ENCODE measurements around the gene MUC6. TPM values are rescaled to one million over a fixed set of nuclear protein-coding genes. Genes with fewer than 3 reads are reported as not detected.

Gene MUC6
- total RNA-seq: not detected

GRCh38 chr11:1036303-1036923, at the start of gene MUC6:
Gene MUC6 (minus strand): TSS chr11:1036718. CDS start chr11:1036655, 63 bp downstream.
- no peaks in the 10 kb centered on the region for H3K9me3 ChIP-seq
- no peak within 1 kb of the TSS for H3K4me3 ChIP-seq
- TF ChIP-seq POLR2AphosphoS5 (IDR thresholded peaks at IDR 0.05) (no peak), EP300 (IDR thresholded peaks at IDR 0.05) (no peak), POLR2A (IDR thresholded peaks at IDR 0.05; ENCODE audit: low read depth) (no peak), CTCF (IDR thresholded peaks at IDR 0.05) (no peak)
- peaks cover 0 to 51% (median 6%) of the 10 kb centered on the region in 4 donors for H3K27me3 ChIP-seq
- H3K27ac ChIP-seq (replicated peaks in 1 of 4): no peak within 1 kb of the TSS
- DNase-seq (ENCODE audit: extremely low spot score): no peak
- intact Hi-C loops (cut with DNase I): no loop called here
- H3K4me1 ChIP-seq: peaks cover 0 to 7% (median 0%) of the 10 kb centered on the region in 4 donors
- 76% methylated on average over 3 of the region's 42 CpGs for WGBS
- H3K36me3 ChIP-seq: no peaks in the 10 kb centered on the region

GRCh38 chr11:1085440-1086170, 49.1 kb upstream of the MUC6 start:
- intact Hi-C loops (cut with DNase I): no loop called here
- no peak for DNase-seq (ENCODE audit: extremely low spot score)
- Histone ChIP-seq H3K9me3 (no peaks in the 10 kb centered on the region), H3K27ac (replicated peaks in 1 of 4) (no peak overlapping the region), H3K27me3 (peaks cover 0 to 45% (median 0%) of the 10 kb centered on the region in 4 donors), H3K4me1 (no peaks in the 10 kb centered on the region), H3K36me3 (no peaks in the 10 kb centered on the region), H3K4me3 (no peak overlapping the region)
- WGBS: 79% methylated on average over 21 of the region's 26 CpGs
- TF ChIP-seq CTCF (IDR thresholded peaks at IDR 0.05): no peak
- TF ChIP-seq POLR2A (IDR thresholded peaks at IDR 0.05; ENCODE audit: low read depth): no peak
- no peak for TF ChIP-seq EP300 (IDR thresholded peaks at IDR 0.05)
- TF ChIP-seq POLR2AphosphoS5 (IDR thresholded peaks at IDR 0.05): no peak

GRCh38 chr11:1084561-1085439, 48.3 kb upstream of the MUC6 start:
- Histone ChIP-seq H3K36me3 (no peaks in the 10 kb centered on the region), H3K27ac (replicated peaks in 1 of 4) (no peak overlapping the region), H3K4me3 (no peak overlapping the region), H3K4me1 (no peaks in the 10 kb centered on the region), H3K9me3 (no peaks in the 10 kb centered on the region), H3K27me3 (peaks cover 0 to 45% (median 0%) of the 10 kb centered on the region in 4 donors)
- DNase-seq (ENCODE audit: extremely low spot score): no peak
- WGBS: 78% methylated on average over 33 of the region's 49 CpGs
- intact Hi-C loops (cut with DNase I): no loop called here
- TF ChIP-seq CTCF (IDR thresholded peaks at IDR 0.05): no peak
- TF ChIP-seq EP300 (IDR thresholded peaks at IDR 0.05): no peak
- TF ChIP-seq POLR2AphosphoS5 (IDR thresholded peaks at IDR 0.05): no peak
- TF ChIP-seq POLR2A (IDR thresholded peaks at IDR 0.05; ENCODE audit: low read depth): no peak

GRCh38 chr11:1083621-1084551, 47.4 kb upstream of the MUC6 start:
- intact Hi-C loops (cut with DNase I): no loop called here
- TF ChIP-seq POLR2A (IDR thresholded peaks at IDR 0.05; ENCODE audit: low read depth): no peak
- TF ChIP-seq POLR2AphosphoS5 (IDR thresholded peaks at IDR 0.05): no peak
- TF ChIP-seq EP300 (IDR thresholded peaks at IDR 0.05): no peak
- no peak for TF ChIP-seq CTCF (IDR thresholded peaks at IDR 0.05)
- Histone ChIP-seq H3K9me3 (no peaks in the 10 kb centered on the region), H3K4me3 (no peak overlapping the region), H3K27ac (replicated peaks in 1 of 4) (no peak overlapping the region), H3K36me3 (no peaks in the 10 kb centered on the region), H3K4me1 (no peaks in the 10 kb centered on the region), H3K27me3 (peaks cover 0 to 45% (median 0%) of the 10 kb centered on the region in 4 donors)
- WGBS: 76% methylated on average over 4 of the region's 34 CpGs
- DNase-seq (ENCODE audit: extremely low spot score): no peak
